ENCODE results near the gene RUBCNL. TPM values are rescaled to one million over a fixed set of nuclear protein-coding genes. Genes with fewer than 3 reads are reported as not detected.

Gene RUBCNL
- total RNA-seq, 1 experiment from 2014 or later: 16.0 TPM

GRCh38 chr13:46404733-46405100, 17.7 kb upstream of the RUBCNL start:
- ChIA-PET CTCF (interaction anchor here (0.7 kb wide), 1 partner anchor 17 kb away, joined by 3 read pairs; the partner anchor contains the start of gene RUBCNL), POLR2A (no interaction called here)
- no TSS peak for BruUV-seq (replicated peaks)
- no peak overlapping the region for H3K27ac Mint-ChIP-seq (ENCODE audit: unreplicated experiment)
- 0 out of 2 replicates have a peak, but pooled peaks cover 9% of the 10 kb centered on the region for H3K9me3 ChIP-seq
- no peaks in the 10 kb centered on the region for H3K27me3 ChIP-seq (replicated peaks; ENCODE audit: control insufficient read depth, insufficient read depth, low read length)
- peaks cover 10% of the 10 kb centered on the region for H3K9me3 Mint-ChIP-seq (ENCODE audit: unreplicated experiment)
- TF ChIP-seq CTCF (IDR thresholded peaks at IDR 0.05; ENCODE audit: insufficient read depth in 1 of 2, low read depth in 1 of 2, low read length in 1 of 2, severe bottlenecking in 1 of 2, unreplicated experiment in 1 of 2): no peak
- no peak overlapping the region for H3K4me3 Mint-ChIP-seq (ENCODE audit: unreplicated experiment)
- intact Hi-C loops (cut with micrococcal nuclease; ENCODE audit: unreplicated experiment): no loop called here
- H3K4me1 Mint-ChIP-seq (ENCODE audit: low read depth, unreplicated experiment): no peaks in the 10 kb centered on the region
- no peaks in the 10 kb centered on the region for H3K27me3 Mint-ChIP-seq (ENCODE audit: insufficient read depth, unreplicated experiment)
- DNase-seq: no peak
- H3K36me3 Mint-ChIP-seq (ENCODE audit: insufficient read depth, unreplicated experiment): peaks cover 6% of the 10 kb centered on the region
- H3K4me1 ChIP-seq: peaks cover 9% of the 10 kb centered on the region; the same call in 1 of the 2 replicates
- no peak overlapping the region for H3K4me3 ChIP-seq (ENCODE audit: low read depth, low read length)
- no peaks in the 10 kb centered on the region for H3K36me3 ChIP-seq (ENCODE audit: control insufficient read depth, insufficient read depth, low read length)

- no peaks in the 10 kb centered on the region for H3K36me3 ChIP-seq (ENCODE audit: control insufficient read depth, insufficient read depth, low read length)
- H3K27me3 Mint-ChIP-seq (ENCODE audit: insufficient read depth, unreplicated experiment): no peaks in the 10 kb centered on the region
- H3K4me1 Mint-ChIP-seq (ENCODE audit: low read depth, unreplicated experiment): no peaks in the 10 kb centered on the region
- 0 out of 2 replicates have a peak, but pooled peaks cover 9% of the 10 kb centered on the region for H3K9me3 ChIP-seq
- H3K4me3 Mint-ChIP-seq (ENCODE audit: unreplicated experiment): no peak overlapping the region
- TF ChIP-seq CTCF (IDR thresholded peaks at IDR 0.05; ENCODE audit: insufficient read depth in 1 of 2, low read depth in 1 of 2, low read length in 1 of 2, severe bottlenecking in 1 of 2, unreplicated experiment in 1 of 2): no peak
- POLR2A ChIA-PET: no interaction called here
- intact Hi-C loops (cut with micrococcal nuclease; ENCODE audit: unreplicated experiment): no loop called here
- H3K36me3 Mint-ChIP-seq (ENCODE audit: insufficient read depth, unreplicated experiment): peaks cover 6% of the 10 kb centered on the region
- no TSS peak for BruUV-seq (replicated peaks)
- H3K4me1 ChIP-seq: peaks cover 9% of the 10 kb centered on the region; the same call in 1 of the 2 replicates
- DNase-seq: no peak
- no peak overlapping the region for H3K4me3 ChIP-seq (ENCODE audit: low read depth, low read length)
- peaks cover 10% of the 10 kb centered on the region for H3K9me3 Mint-ChIP-seq (ENCODE audit: unreplicated experiment)
- CTCF ChIA-PET: interaction anchor here (0.7 kb wide), 1 partner anchor 17 kb away, joined by 3 read pairs; the partner anchor contains the start of gene RUBCNL
- no peak overlapping the region for H3K27ac Mint-ChIP-seq (ENCODE audit: unreplicated experiment)
- no peaks in the 10 kb centered on the region for H3K27me3 ChIP-seq (replicated peaks; ENCODE audit: control insufficient read depth, insufficient read depth, low read length)
Measured at GRCh38 chr13:46403851-46404732, 17.0 kb upstream of the RUBCNL start.

- TF ChIP-seq CTCF (IDR thresholded peaks at IDR 0.05; ENCODE audit: insufficient read depth in 1 of 2, low read depth in 1 of 2, low read length in 1 of 2, severe bottlenecking in 1 of 2, unreplicated experiment in 1 of 2): no peak
- H3K4me3 Mint-ChIP-seq (ENCODE audit: unreplicated experiment): no peak overlapping the region
- ChIA-PET CTCF (no interaction called here), POLR2A (no interaction called here)
- Histone ChIP-seq H3K4me1 (peaks cover 9% of the 10 kb centered on the region; the same call in 1 of the 2 replicates), H3K36me3 (ENCODE audit: control insufficient read depth, insufficient read depth, low read length) (no peaks in the 10 kb centered on the region), H3K9me3 (0 out of 2 replicates have a peak, but pooled peaks cover 9% of the 10 kb centered on the region), H3K27me3 (replicated peaks; ENCODE audit: control insufficient read depth, insufficient read depth, low read length) (no peaks in the 10 kb centered on the region), H3K4me3 (ENCODE audit: low read depth, low read length) (no peak overlapping the region)
- no peak overlapping the region for H3K27ac Mint-ChIP-seq (ENCODE audit: unreplicated experiment)
- H3K36me3 Mint-ChIP-seq (ENCODE audit: insufficient read depth, unreplicated experiment): peaks cover 6% of the 10 kb centered on the region
- no peaks in the 10 kb centered on the region for H3K27me3 Mint-ChIP-seq (ENCODE audit: insufficient read depth, unreplicated experiment)
- intact Hi-C loops (cut with micrococcal nuclease; ENCODE audit: unreplicated experiment): no loop called here
- DNase-seq: no peak
- no peaks in the 10 kb centered on the region for H3K4me1 Mint-ChIP-seq (ENCODE audit: low read depth, unreplicated experiment)
- BruUV-seq (replicated peaks): no TSS peak
- peaks cover 10% of the 10 kb centered on the region for H3K9me3 Mint-ChIP-seq (ENCODE audit: unreplicated experiment)
Measured at GRCh38 chr13:46402178-46402577, 15.1 kb upstream of the RUBCNL start.
